Raji (cell line): ENCODE data around the gene SH2B3.

Experiments used
- POLR2A ChIP-seq: IDR thresholded peaks from 2 replicates; pipeline ENCODE4 v1.6.1; 2011; ENCODE audit warnings: low read depth, low read length, control low read depth; ENCODE audit not compliant: insufficient read depth

Gene SH2B3

DNA sequence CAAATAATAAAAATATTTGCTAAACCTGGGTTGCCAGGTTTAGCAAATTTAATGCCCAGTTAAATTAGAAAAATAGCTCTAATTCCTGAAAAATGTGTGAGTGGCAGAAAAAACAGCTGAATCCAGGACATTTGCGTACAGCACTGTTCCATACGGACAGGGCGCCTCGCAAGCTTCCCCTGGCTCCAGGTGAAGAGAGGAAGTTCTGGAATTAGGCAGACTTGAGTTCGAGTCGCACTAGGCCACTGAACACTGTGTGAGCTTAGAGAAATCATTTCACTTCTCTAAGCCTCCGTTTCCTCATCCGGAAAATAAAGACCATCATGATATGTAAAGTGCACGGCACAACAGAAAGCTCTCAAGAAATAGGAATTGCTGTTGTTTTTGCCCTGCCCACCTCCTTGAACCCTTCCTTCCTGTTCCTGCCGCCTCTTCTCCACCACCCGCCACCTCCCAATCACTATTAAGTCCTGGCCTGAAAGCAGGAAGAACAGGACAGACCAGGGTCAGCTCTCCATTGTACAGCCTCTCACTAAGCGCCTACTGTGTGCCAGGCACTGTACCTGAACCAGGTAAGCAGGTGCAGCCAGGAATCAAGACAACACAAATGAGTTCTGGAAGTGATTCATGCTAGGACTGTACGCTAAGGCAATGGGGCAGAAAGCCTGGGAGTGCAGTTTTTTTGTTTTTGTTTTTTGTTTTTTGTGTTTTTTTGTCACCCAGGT lies 36.1 kb upstream of the SH2B3 start:
- no peak for TF ChIP-seq POLR2A

DNA sequence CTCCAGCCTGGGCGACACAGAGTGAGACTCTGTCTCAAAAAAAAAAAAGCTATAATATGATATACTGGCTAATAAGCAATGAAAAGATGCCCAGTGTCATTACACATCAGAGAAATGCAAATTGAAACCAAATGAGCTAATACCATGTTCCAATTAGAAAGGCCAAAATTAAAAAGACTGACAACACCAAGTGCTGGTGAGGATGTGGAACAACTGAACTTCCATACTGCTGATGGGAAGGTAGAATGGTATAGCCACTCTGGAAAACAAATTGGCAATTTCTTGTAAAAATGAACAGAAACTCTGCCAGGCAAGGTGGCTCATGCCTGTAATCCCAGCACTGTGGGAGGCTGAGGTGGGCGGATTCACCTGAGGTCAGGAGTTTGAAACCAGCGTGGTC lies 28.3 kb upstream of the SH2B3 start:
- TF ChIP-seq POLR2A: no peak

DNA sequence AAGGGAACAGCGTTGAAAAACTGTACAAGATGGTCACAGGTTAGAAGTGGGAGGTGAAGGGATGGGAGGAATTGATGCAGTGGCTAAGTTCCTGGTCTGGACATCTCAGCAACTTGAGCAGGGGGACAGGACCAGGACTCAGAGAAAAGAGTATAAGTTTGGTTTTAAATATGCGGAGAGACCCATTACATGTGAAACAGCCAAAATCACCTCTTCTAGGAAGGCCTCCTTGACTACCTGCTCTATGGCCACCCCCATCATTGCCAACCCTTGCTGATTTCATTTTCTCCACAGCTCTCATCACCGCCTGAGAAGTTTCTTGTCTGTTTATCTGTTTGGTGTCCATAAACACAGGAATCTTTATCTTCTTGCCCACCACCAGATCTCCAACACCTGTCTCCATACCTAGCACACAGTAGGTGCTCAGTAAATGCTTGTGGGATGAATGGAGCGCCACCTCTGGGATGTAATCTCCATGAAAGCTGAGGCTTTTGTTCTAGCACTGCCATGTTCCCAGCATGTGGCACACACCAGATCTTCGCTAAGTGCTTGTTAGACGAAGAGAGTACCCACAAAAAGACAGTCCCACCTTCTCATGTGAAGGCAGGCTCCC lies 25.7 kb upstream of the SH2B3 start:
- no peak for TF ChIP-seq POLR2A

DNA sequence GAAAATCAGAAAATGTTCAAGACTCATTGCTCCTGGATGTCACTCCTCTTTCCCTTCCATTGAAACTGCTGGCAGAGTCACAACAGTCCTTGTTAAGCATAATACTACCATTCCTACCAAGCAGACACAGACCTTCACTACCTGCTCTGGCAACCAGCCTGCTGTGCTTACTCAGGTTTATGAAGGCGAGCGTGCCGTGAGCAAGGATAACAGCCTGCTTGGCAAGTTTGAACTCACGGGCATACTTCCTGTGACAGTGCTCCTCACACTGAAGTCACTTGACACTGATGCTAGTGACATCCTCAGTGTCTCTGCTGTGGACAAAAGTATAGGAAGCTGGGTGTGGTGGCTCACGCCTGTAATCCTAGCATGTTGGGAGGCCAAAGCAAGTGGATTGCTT lies 21.1 kb upstream of the SH2B3 start:
- no peak for TF ChIP-seq POLR2A

DNA sequence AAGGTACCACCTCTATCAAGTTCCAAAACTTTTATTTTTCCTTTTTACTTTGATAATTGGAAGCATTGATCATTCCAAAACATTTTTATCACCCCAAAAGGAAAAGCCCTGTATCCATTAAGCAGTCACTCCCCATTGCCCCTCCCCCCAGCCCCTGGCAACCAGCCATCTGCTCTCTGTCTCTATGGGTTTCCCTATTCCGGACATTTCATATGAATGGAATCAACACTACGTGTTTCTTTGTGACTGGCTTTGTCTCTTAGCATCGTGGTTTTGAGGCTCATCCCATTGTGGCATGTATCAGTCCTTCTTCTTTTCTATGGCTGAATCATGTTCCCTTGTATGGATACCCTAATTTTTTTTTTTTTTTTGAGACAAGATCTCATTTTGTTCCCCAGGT lies 18.8 kb upstream of the SH2B3 start:
- no peak for TF ChIP-seq POLR2A

DNA sequence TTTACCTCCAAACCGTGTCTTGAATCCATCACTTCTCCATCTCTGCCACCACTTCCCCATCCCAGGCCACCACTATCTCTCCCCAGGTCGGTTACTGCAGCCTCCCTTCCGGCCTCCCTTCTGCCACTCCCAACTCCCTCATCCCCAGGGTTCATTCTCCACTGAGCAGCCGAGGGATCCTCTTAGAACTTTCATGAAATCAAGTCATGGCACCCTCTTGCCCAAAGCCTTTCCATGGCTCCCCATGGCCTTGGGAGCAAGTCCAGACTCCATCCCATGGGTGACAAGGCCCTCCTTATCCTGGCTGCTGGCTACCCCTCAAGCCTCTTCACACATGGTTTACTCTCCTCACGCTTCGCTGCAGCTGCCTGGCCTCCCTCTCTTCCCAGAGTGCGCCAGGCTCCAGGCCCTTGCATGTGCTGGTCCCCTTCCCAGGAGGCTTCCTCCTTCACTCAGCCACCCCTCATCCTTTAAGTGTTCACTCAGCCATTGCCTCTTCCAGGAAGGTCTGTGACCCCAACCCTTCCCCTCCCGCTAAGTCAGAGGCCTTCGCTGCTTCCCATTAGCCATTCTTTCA lies 17.9 kb upstream of the SH2B3 start:
- no peak for TF ChIP-seq POLR2A

DNA sequence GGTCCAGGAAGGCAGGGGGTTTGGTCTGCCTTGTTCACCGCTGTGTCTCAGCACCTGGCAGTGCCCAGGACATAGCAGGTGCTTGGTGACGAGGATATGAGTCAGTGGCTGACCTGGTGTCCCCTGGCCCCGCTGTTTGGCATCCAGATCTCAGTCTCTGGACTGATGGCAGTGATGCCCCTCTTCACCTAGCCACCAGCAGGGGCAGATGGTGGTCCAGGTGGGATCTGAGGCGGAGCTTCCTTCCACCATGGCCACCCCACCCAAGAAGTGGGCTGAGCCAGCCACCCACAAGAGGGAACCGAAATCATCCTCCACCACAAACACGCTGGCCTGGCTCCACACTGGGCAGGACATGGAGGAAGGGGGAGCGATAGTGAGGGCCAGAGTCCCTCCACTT lies 16.1 kb upstream of the SH2B3 start:
- no peak for TF ChIP-seq POLR2A

DNA sequence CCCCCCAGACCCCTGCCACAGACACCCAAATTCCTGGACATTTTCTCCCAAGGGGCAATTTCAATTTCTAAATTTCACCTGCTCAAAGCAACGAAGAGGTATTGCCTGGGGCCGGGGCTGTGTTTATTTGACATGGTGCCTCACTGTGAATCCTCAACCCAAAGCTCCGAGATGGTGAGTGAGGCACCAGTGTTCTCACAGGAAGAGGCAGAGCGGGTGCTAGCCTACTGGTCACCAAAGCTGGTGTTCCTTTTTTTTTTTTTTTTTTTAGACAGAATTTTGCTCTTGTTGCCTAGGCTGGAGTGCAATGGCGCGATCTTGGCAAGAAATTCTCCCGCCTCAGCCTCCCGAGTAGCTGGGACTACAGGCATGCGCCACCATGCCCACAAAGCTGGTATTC lies 14.8 kb upstream of the SH2B3 start:
- TF ChIP-seq POLR2A: no peak

DNA sequence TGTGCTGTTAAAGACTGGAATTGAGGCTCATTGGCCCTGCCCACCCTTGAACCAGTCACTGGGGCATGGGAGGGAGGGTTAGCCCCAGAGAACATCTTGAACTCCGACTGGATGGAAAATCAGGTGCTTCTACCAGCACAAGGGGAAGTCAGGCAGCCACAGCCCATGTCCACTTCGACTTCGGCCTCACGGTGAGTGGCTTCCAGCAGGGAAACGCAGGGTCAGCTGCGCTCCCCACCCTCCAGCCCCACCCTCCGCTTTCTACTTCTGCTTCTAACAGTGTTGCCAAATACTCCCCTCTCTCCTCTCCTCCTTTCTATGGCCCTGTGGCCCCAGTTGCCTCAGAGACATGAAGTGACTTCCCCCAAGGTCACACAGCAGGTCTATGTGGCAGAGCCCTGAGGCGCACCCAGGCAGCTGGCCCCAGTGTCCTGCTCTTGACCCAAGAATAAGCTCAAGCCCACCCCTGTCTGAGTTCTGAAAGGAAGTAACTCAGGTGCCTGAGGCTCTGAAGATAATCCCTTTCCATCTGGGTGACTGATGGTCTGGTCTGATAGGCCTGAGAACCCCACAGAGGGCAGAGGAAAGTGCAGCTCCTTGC lies 11.9 kb upstream of the SH2B3 start:
- no peak for TF ChIP-seq POLR2A

DNA sequence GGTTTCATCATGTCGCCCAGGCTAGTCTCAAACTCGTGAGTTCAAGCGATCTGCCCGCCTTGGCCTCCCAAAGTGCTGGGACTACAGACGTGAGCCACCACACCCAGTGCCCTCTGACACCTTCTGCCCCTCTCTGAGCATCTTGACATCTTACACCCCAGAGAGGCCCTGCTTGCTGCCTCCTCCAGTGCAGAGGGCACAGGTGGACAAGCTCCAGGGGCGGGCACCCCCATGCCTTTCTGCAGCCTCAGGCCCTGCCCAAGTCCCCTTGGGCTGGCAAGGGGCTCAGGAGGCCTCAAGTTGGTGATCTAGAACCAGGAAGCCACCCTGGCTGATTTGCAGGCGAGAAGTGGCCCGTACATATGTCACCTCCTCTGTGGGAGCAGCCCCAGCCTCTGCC lies 11.2 kb upstream of the SH2B3 start:
- TF ChIP-seq POLR2A: no peak

DNA sequence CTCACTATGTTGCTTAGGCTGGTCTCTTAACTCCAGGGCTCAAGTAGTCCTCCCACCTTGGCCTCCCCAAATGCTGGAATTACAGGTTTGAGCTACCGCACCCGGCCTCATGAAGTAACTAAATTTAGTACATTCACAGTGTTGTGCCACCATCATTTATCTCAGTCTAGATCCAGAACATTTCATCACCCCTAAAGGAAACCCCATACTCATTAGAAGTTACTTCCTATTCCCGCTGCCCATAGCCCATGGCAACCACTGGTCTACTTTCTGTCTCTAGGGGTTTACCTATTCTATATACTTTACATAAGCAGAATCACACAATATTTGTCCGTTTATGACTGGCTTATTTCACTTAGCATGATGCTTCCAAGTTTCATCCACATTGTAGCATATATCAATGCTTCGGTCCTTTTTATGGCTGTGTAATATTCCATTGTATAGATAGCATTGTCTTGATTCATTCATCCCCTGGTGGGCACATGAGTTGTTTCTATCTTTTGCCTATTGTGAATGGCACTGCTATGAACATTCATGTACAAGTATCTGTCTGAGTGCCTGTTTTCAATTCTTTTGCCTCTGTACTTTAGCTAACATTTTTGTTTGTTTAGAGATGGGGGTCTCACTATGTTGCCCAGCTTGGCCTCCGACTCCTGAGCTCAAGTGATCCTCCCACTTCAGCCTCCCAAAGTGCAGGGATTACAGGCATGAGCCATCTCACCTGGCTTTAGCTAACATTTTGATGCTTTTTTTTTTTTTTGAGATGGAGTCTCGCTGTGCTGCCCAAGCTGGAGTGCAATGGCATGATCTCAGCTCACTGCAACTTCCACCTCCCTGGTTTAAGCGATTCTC lies 10.2 kb upstream of the SH2B3 start:
- no peak for TF ChIP-seq POLR2A

DNA sequence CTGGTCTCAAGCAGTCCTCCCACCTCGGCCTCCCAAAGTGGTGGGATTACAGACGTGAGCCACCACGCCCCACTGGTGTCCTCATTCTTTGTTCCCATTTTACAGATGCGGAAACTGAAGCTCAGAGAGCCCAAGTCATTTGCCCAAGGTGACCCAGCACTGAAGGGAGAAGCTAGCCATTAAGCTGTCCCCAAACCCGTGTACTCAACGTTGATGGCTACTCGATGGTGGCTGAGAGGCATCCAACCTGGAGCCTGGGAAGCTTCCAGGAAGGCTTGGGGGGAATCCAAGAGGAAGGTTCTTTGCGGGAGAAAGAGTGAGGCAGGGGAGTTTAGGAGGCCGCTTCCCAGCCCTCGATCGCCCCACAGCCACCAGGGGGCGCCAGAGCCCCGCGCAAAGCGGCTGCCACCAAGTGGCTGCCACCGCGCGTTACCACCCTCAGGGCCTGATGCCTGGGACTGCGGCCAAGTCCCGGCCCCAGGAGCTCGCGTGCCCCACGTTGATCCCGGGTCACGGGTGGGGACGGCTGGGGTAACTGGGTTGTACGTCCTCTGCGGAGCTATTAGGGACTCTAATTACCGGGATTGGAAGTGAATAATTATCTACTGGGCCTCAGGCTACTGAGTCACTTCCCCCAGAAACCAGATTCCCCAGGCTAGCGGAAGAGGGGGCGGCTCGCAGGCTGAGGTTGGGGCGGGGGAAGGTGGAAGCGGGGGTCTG lies 8.8 kb upstream of the SH2B3 start:
- no peak for TF ChIP-seq POLR2A

DNA sequence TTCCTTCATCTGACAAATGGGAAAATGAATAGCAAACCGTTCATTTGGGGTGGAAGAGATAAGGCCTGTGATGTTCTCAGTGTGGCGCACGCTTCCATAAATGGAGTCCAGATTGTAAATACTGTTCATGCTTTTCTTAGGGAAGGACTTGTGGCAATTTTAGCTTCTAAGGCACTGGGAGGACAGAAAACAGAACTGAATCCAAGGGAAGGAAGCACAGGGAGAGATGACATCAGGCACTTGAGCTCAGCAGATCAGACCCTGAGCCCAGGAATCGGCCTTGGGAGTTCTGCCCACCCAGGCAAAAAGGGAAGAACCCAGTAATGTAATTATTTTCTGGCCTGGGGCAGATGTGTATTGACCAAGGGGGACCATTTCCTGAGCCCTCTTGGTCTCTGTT lies 7.2 kb upstream of the SH2B3 start:
- no peak for TF ChIP-seq POLR2A

DNA sequence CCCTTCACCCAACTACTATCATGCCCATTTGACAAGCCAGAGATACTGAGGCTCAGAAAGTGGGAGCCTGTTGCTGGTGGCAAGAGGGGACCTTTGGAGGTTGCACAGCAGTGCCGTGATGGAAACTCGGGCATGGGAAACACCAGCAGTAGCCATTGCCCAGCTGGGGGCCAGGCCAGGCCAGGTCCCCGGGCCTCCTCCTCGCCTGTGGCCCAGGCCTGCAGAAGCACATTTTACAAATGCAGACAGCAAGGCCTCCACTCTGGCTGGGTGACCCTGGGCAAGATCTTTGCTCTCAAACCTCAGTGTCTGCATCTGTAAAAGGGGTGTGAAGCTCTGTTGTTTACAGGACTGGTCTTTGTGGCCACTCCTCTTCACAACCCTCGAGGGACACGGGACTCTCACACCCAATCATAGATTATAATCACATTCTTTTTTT lies 4.5 kb upstream of the SH2B3 start:
- no peak for TF ChIP-seq POLR2A
